SHP77 (cell line): Measurements from ENCODE around the gene ZNF335.
"Not testable (repeated sequence)": the region's sequence is repeated elsewhere in the genome, so short reads cannot be mapped to it uniquely, and the experiment has no call there.

Experiments used
- DNase-seq, 2 experiments: peaks; one replicate each; lab custom pipeline; 2025; lab: John Stamatoyannopoulos, UW

The ZNF335 gene

GRCh38 chr20:45933266-45934045, 38.5 kb downstream of the ZNF335 start:
- DNase-seq, result peak; percentile 85 to 93

GRCh38 chr20:45931680-45932079, 40.3 kb downstream of the ZNF335 start:
- DNase-seq, result not testable (repeated sequence)

GRCh38 chr20:45927071-45927878, 44.7 kb downstream of the ZNF335 start:
- DNase-seq, result no peak

- no peak for DNase-seq
Observed at GRCh38 chr20:45926731-45927070, 45.3 kb downstream of the ZNF335 start.

GRCh38 chr20:45925821-45926506, 46.0 kb downstream of the ZNF335 start:
- DNase-seq, result no peak

- no peak for DNase-seq
Observed at GRCh38 chr20:45924391-45925261, 47.4 kb downstream of the ZNF335 start.

GRCh38 chr20:45921337-45922189, 50.4 kb downstream of the ZNF335 start:
- no peak for DNase-seq

GRCh38 chr20:45920462-45921336, 51.3 kb downstream of the ZNF335 start:
- DNase-seq, result no peak

GRCh38 chr20:45919542-45920399, 52.2 kb downstream of the ZNF335 start:
- DNase-seq, result peak; percentile 22 to 52

GRCh38 chr20:45918779-45919537, 53.0 kb downstream of the ZNF335 start:
- DNase-seq, result no peak

- no peak for DNase-seq
Observed at GRCh38 chr20:45918182-45918737, 53.7 kb downstream of the ZNF335 start.

- no peak for DNase-seq
Observed at GRCh38 chr20:45917790-45918141, 54.2 kb downstream of the ZNF335 start.

GRCh38 chr20:45913116-45913515, 58.9 kb downstream of the ZNF335 start:
- no peak for DNase-seq

GRCh38 chr20:45912344-45912682, 59.7 kb downstream of the ZNF335 start:
- no peak for DNase-seq

- DNase-seq, result no peak
Observed at GRCh38 chr20:45911486-45912343, 60.3 kb downstream of the ZNF335 start, which contains the start of gene PLTP. TSS of gene PLTP (minus strand) at chr20:45912155. CDS start at chr20:45911452, 703 bp downstream.

GRCh38 chr20:45910670-45911485, 61.1 kb downstream of the ZNF335 start:
- DNase-seq, result no peak
